H9 (cell line): ENCODE results near the gene HOXA4. TPM values are rescaled to one million over a fixed set of nuclear protein-coding genes. Genes with fewer than 3 reads are reported as not detected.

ENCODE experiments used
- DNase-seq: peaks from one replicate; pipeline ENCODE4 v3.0.0-alpha.2; 2017
- H2AFZ ChIP-seq: one replicate; pipeline ENCODE4 v1.6.1; 2013; ENCODE audit warnings: mild to moderate bottlenecking, low read length, control low read depth, moderate library complexity
- H2AK5ac ChIP-seq: 2 replicates; pipeline ENCODE4 v1.6.1; 2013; ENCODE audit warnings: low read length, control low read depth, mixed read lengths; ENCODE audit not compliant: insufficient read length
- H2BK120ac ChIP-seq: one replicate; pipeline ENCODE4 v1.6.1; 2013; ENCODE audit warnings: low read depth, mild to moderate bottlenecking, low read length, control low read depth, inconsistent platforms; ENCODE audit not compliant: poor library complexity, severe bottlenecking
- H2BK12ac ChIP-seq: 2 replicates; pipeline ENCODE4 v1.6.1; 2013; ENCODE audit warnings: low read length, control low read depth, mixed read lengths, low read depth; ENCODE audit not compliant: insufficient read length
- H2BK15ac ChIP-seq: 2 replicates; pipeline ENCODE4 v1.6.1; 2013; ENCODE audit warnings: low read depth, low read length, control low read depth
- H2BK20ac ChIP-seq: one replicate; pipeline ENCODE4 v1.6.1; 2013; ENCODE audit warnings: low read depth, mild to moderate bottlenecking, low read length, control low read depth, inconsistent platforms; ENCODE audit not compliant: poor library complexity, severe bottlenecking
- H2BK5ac ChIP-seq: 2 replicates; pipeline ENCODE4 v1.6.1; 2013; ENCODE audit warnings: low read length, control low read depth, mixed read lengths; ENCODE audit not compliant: insufficient read length
- H3K14ac ChIP-seq: 2 replicates; pipeline ENCODE4 v1.6.1; 2013; ENCODE audit warnings: low read length, control low read depth; ENCODE audit not compliant: insufficient read depth
- H3K18ac ChIP-seq: 2 replicates; pipeline ENCODE4 v1.6.1; 2013; ENCODE audit warnings: low read depth, mild to moderate bottlenecking, mixed read lengths, low read length, control low read depth; ENCODE audit not compliant: insufficient read length
- H3K23ac ChIP-seq: 2 replicates; pipeline ENCODE4 v1.6.1; 2013; ENCODE audit warnings: low read length, control low read depth, mixed read lengths, low read depth; ENCODE audit not compliant: insufficient read length
- H3K23me2 ChIP-seq: 2 replicates; pipeline ENCODE4 v1.6.1; 2013; ENCODE audit warnings: low read depth, mild to moderate bottlenecking, mixed read lengths, low read length, control low read depth; ENCODE audit not compliant: insufficient read length, poor library complexity, severe bottlenecking
- H3K27ac ChIP-seq: 2 replicates; pipeline ENCODE4 v1.5.1; 2013; ENCODE audit warnings: low read length, control low read depth, mixed read lengths, low read depth; ENCODE audit not compliant: insufficient read length
- H3K27me3 ChIP-seq: 2 replicates; pipeline ENCODE4 v1.6.1; 2013; ENCODE audit warnings: low read length, control low read depth, inconsistent platforms; ENCODE audit not compliant: insufficient read depth
- H3K4ac ChIP-seq: 2 replicates; pipeline ENCODE4 v1.6.1; 2013; ENCODE audit warnings: low read depth, mild to moderate bottlenecking, control low read depth, inconsistent platforms, low read length, moderate library complexity
- H3K4me1 ChIP-seq: 2 replicates; pipeline ENCODE4 v1.6.1; 2013; ENCODE audit warnings: low read length, control low read depth, inconsistent platforms; ENCODE audit not compliant: insufficient read depth
- H3K4me2 ChIP-seq: 2 replicates; pipeline ENCODE4 v1.6.1; 2013; ENCODE audit warnings: low read length, control low read depth, mixed read lengths; ENCODE audit not compliant: insufficient read length, insufficient read depth
- H3K56ac ChIP-seq: 2 replicates; pipeline ENCODE4 v1.6.1; 2013; ENCODE audit warnings: low read depth, mild to moderate bottlenecking, mixed read lengths, low read length, control low read depth; ENCODE audit not compliant: insufficient read length
- H3K79me1 ChIP-seq: 2 replicates; pipeline ENCODE4 v1.6.1; 2013; ENCODE audit warnings: low read depth, mild to moderate bottlenecking, moderate library complexity, low read length, control low read depth, inconsistent platforms; ENCODE audit not compliant: insufficient read depth, poor library complexity, severe bottlenecking
- H3K79me2 ChIP-seq: 2 replicates; pipeline ENCODE4 v1.6.1; 2013; ENCODE audit warnings: low read length, control low read depth, inconsistent platforms; ENCODE audit not compliant: insufficient read depth
- H3K9ac ChIP-seq: 2 replicates; pipeline ENCODE4 v1.6.1; 2013; ENCODE audit warnings: low read length, control low read depth, mixed read lengths; ENCODE audit not compliant: insufficient read length; ENCODE audit errors: extremely low read depth
- H3K9me3 ChIP-seq: one replicate; pipeline ENCODE4 v1.6.1; 2013; ENCODE audit warnings: low read depth, low read length, inconsistent platforms; ENCODE audit not compliant: control insufficient read depth
- H3T11ph ChIP-seq: one replicate; pipeline ENCODE4 v1.6.1; 2013; ENCODE audit warnings: mild to moderate bottlenecking, low read length, control low read depth, inconsistent platforms
- H4K20me1 ChIP-seq: one replicate; pipeline ENCODE4 v1.6.1; 2013; ENCODE audit not compliant: control insufficient read depth, insufficient read length, insufficient read depth
- H4K5ac ChIP-seq: 2 replicates; pipeline ENCODE4 v1.6.1; 2013; ENCODE audit warnings: low read depth, mild to moderate bottlenecking, mixed read lengths, low read length, control low read depth; ENCODE audit not compliant: insufficient read length
- H4K8ac ChIP-seq: replicated peaks from 2 replicates; pipeline ENCODE4 v1.6.1; 2013; ENCODE audit warnings: low read length, control low read depth, mixed read lengths, low read depth; ENCODE audit not compliant: insufficient read length
- H4K91ac ChIP-seq: 2 replicates; pipeline ENCODE4 v1.6.1; 2013; ENCODE audit warnings: low read depth, mild to moderate bottlenecking, moderate library complexity, mixed read lengths, low read length, control low read depth; ENCODE audit not compliant: insufficient read length
- H3K27ac Mint-ChIP-seq, 3 experiments: 2 replicates in 2 of 3; 3 replicates in 1 of 3; pipeline ENCODE4 v1.8.0; 2020 to 2021; ENCODE audit warnings: mixed read lengths in 3 of 3, mild to moderate bottlenecking in 1 of 3, moderate library complexity in 1 of 3
- H3K27me3 Mint-ChIP-seq: 2 replicates; pipeline ENCODE4 v1.8.0; 2021; ENCODE audit warnings: low read depth, mild to moderate bottlenecking, moderate library complexity, mixed read lengths
- H3K36me3 Mint-ChIP-seq, 3 experiments: 2 replicates in 2 of 3; 3 replicates in 1 of 3; pipeline ENCODE4 v1.8.0; 2020 to 2021; ENCODE audit warnings: low read depth in 3 of 3, mixed read lengths in 3 of 3; ENCODE audit not compliant: insufficient read depth in 1 of 3
- H3K4me1 Mint-ChIP-seq, 2 experiments: 2 replicates each; pipeline ENCODE4 v1.8.0; 2020; ENCODE audit warnings: mixed read lengths in 2 of 2
- H3K4me3 Mint-ChIP-seq, 2 experiments: 2 replicates in 1 of 2; 3 replicates in 1 of 2; pipeline ENCODE4 v1.8.0; 2020 to 2021; ENCODE audit warnings: mild to moderate bottlenecking in 2 of 2, mixed read lengths in 2 of 2, moderate library complexity in 1 of 2
- H3K9me3 Mint-ChIP-seq, 2 experiments: 2 replicates in 1 of 2; 3 replicates in 1 of 2; pipeline ENCODE4 v1.8.0; 2020; ENCODE audit warnings: mild to moderate bottlenecking in 2 of 2, mixed read lengths in 2 of 2, moderate library complexity in 1 of 2
- CTCF ChIP-seq: fragments of 200-600 bp; sonication (generic); conservative IDR thresholded peaks from 3 replicates; pipeline ENCODE4 v1.8.0; 2021; ENCODE audit warnings: antibody characterized with exemption, mild to moderate bottlenecking
- WGBS: extraction: QIAGEN DNeasy Blood & Tissue Kit; methylation state at CpG from one replicate; pipeline ENCODE4 v1.1.7; 2013; ENCODE audit warnings: missing lambda C conversion rate, low lambda C conversion rate, mixed read lengths; ENCODE audit not compliant: insufficient read length; ENCODE audit errors: extremely low coverage; 5-methylcytosine and 5-hydroxymethylcytosine counted together
- total RNA-seq: library from RNA; stranded (reverse); gene quantifications from 2 replicates; pipeline ENCODE4 v1.2.1, GENCODE V29; 2021

The HOXA4 gene
- total RNA-seq, 1 experiment from 2014 or later, result not detected

GRCh38 chr7:27138472-27138871 lies 7.9 kb upstream of the HOXA4 start:
- no peak for DNase-seq
- Mint-ChIP-seq H3K27ac (no peak overlapping the region), H3K9me3 (peaks cover 0 to 19% of the 10 kb centered on the region in 2 experiments), H3K4me3 (no peak overlapping the region), H3K4me1 (peaks cover 7 to 11% of the 10 kb centered on the region in 2 experiments), H3K27me3 (peaks cover 100% of the 10 kb centered on the region), H3K36me3 (no peaks in the 10 kb centered on the region; a peak in 1 of 7 replicates)
- no peak for TF ChIP-seq CTCF
- no peaks in the 10 kb centered on the region for H3K4me1 ChIP-seq
- H4K91ac ChIP-seq, result no peak overlapping the region
- H3K23ac ChIP-seq, result no peak overlapping the region
- no peaks in the 10 kb centered on the region for H3K79me1 ChIP-seq
- no peak overlapping the region for H2BK120ac ChIP-seq
- H3K23me2 ChIP-seq, result peaks cover 8% of the 10 kb centered on the region
- H2BK15ac ChIP-seq, result no peak overlapping the region
- no peaks in the 10 kb centered on the region for H3K79me2 ChIP-seq
- no peak overlapping the region for H2BK5ac ChIP-seq
- H2AFZ ChIP-seq, result no peak overlapping the region
- H3K27ac ChIP-seq, result no peak overlapping the region
- H3K27me3 ChIP-seq, result peaks cover 100% of the 10 kb centered on the region
- no peak overlapping the region for H3T11ph ChIP-seq
- no peak overlapping the region for H4K8ac ChIP-seq
- H2AK5ac ChIP-seq, result no peak overlapping the region
- no CpG with 5 or more reads among the region's 1 CpG for WGBS
- H3K4me2 ChIP-seq, result no peak overlapping the region
- no peak overlapping the region for H3K9ac ChIP-seq
- peaks cover under 1% of the 10 kb centered on the region for H4K20me1 ChIP-seq
- no peak overlapping the region for H3K4ac ChIP-seq
- no peaks in the 10 kb centered on the region for H3K9me3 ChIP-seq
- no peak overlapping the region for H3K18ac ChIP-seq
- no peak overlapping the region for H3K56ac ChIP-seq
- no peak overlapping the region for H2BK20ac ChIP-seq
- H2BK12ac ChIP-seq, result no peak overlapping the region
- H4K5ac ChIP-seq, result no peak overlapping the region
- H3K14ac ChIP-seq, result no peak overlapping the region
